ENCODE results near the gene SYT13. TPM values are rescaled to one million over a fixed set of nuclear protein-coding genes. Genes with fewer than 3 reads are reported as not detected.

SYT13 gene
- total RNA-seq, 1 donor from 2014 or later: 1.4 TPM

DNA sequence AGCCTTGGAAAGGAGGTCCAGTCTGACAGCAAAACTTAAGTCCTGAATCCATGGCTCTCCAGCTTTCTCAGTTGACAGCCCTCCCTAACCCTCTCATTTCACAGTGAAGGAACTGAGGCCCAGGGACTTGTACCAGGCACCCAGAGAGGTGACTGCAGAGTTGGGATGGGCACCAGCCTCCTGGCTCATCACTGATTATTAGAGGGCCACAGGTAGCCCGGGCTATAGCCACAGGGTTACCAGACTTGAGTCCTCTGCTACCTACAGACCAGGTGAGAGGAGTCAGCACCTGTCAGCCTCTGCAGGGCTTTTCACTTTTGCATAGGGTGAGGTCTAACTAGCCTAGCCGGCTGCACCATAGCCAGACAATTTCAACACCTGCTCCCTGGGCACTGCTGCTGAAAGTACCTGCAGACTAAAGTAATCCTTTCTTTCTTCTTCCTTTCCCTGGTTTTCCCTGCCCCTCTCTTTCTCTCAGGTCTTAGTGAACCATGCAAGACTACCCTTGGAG lies 37.6 kb downstream of the SYT13 start:
- Mint-ChIP-seq H3K27ac (ENCODE audit: unreplicated experiment) (no peak overlapping the region), H3K4me1 (ENCODE audit: unreplicated experiment) (peaks cover 2% of the 10 kb centered on the region), H3K4me3 (ENCODE audit: unreplicated experiment) (no peak overlapping the region), H3K36me3 (ENCODE audit: low read depth, unreplicated experiment) (no peaks in the 10 kb centered on the region), H3K9me3 (ENCODE audit: unreplicated experiment) (no peaks in the 10 kb centered on the region), H3K27me3 (ENCODE audit: unreplicated experiment) (peaks cover 4% of the 10 kb centered on the region)
- DNase-seq (ENCODE audit: low spot score): no peak
- TF ChIP-seq, protein P1, sequence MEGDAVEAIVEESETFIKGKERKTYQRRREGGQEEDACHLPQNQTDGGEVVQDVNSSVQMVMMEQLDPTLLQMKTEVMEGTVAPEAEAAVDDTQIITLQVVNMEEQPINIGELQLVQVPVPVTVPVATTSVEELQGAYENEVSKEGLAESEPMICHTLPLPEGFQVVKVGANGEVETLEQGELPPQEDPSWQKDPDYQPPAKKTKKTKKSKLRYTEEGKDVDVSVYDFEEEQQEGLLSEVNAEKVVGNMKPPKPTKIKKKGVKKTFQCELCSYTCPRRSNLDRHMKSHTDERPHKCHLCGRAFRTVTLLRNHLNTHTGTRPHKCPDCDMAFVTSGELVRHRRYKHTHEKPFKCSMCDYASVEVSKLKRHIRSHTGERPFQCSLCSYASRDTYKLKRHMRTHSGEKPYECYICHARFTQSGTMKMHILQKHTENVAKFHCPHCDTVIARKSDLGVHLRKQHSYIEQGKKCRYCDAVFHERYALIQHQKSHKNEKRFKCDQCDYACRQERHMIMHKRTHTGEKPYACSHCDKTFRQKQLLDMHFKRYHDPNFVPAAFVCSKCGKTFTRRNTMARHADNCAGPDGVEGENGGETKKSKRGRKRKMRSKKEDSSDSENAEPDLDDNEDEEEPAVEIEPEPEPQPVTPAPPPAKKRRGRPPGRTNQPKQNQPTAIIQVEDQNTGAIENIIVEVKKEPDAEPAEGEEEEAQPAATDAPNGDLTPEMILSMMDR (IDR thresholded peaks at IDR 0.05; ENCODE audit: unreplicated experiment): no peak

DNA sequence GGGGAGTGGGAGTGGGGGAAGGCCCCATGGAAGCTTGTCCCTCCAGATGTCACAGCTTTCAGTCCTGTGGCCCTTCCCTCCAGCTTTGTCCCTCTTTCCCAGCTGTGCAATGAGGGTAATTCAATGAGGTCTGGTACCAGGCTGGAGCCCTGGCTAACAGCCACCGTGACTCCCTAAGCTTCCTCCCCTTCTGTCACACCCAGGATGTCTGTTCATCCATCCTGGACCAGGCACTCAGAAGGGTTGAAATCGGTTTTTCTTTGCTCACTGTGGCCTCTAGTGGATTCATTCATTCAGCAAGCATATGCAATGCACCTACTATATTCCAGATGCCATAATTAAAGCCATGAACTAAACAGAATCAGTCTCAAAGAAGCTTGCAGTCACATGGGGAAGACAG lies 38.7 kb downstream of the SYT13 start:
- no peaks in the 10 kb centered on the region for H3K9me3 Mint-ChIP-seq (ENCODE audit: unreplicated experiment)
- no peak overlapping the region for H3K4me3 Mint-ChIP-seq (ENCODE audit: unreplicated experiment)
- no peaks in the 10 kb centered on the region for H3K36me3 Mint-ChIP-seq (ENCODE audit: low read depth, unreplicated experiment)
- DNase-seq (ENCODE audit: low spot score): no peak
- H3K4me1 Mint-ChIP-seq (ENCODE audit: unreplicated experiment): peaks cover 2% of the 10 kb centered on the region
- H3K27me3 Mint-ChIP-seq (ENCODE audit: unreplicated experiment): peaks cover 4% of the 10 kb centered on the region
- H3K27ac Mint-ChIP-seq (ENCODE audit: unreplicated experiment): no peak overlapping the region
- TF ChIP-seq, protein P1 (IDR thresholded peaks at IDR 0.05; ENCODE audit: unreplicated experiment): no peak

DNA sequence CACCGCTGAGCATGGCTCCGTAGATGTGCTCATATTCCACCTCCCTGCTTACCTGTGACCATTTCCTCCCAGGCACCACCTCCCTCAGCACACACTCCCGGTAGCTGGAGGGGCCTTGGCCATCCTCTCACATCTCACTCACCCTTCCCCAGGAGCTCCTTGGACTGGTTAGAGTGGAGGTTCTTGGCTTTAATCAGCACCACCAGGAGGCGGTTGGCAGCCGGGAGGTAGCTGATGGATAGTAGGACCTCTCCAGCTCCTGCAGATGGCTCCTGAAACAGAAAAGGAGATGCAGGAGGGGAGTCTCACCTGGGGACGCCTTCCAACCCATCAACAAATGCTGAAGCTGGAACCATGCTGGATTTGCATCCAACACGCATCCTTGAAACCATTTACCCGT lies 39.9 kb downstream of the SYT13 start:
- Mint-ChIP-seq H3K27me3 (ENCODE audit: unreplicated experiment) (peaks cover 4% of the 10 kb centered on the region), H3K4me3 (ENCODE audit: unreplicated experiment) (no peak overlapping the region), H3K9me3 (ENCODE audit: unreplicated experiment) (no peaks in the 10 kb centered on the region), H3K27ac (ENCODE audit: unreplicated experiment) (no peak overlapping the region), H3K4me1 (ENCODE audit: unreplicated experiment) (peaks cover 2% of the 10 kb centered on the region), H3K36me3 (ENCODE audit: low read depth, unreplicated experiment) (no peaks in the 10 kb centered on the region)
- TF ChIP-seq, protein P1 (IDR thresholded peaks at IDR 0.05; ENCODE audit: unreplicated experiment): no peak
- DNase-seq (ENCODE audit: low spot score): no peak

DNA sequence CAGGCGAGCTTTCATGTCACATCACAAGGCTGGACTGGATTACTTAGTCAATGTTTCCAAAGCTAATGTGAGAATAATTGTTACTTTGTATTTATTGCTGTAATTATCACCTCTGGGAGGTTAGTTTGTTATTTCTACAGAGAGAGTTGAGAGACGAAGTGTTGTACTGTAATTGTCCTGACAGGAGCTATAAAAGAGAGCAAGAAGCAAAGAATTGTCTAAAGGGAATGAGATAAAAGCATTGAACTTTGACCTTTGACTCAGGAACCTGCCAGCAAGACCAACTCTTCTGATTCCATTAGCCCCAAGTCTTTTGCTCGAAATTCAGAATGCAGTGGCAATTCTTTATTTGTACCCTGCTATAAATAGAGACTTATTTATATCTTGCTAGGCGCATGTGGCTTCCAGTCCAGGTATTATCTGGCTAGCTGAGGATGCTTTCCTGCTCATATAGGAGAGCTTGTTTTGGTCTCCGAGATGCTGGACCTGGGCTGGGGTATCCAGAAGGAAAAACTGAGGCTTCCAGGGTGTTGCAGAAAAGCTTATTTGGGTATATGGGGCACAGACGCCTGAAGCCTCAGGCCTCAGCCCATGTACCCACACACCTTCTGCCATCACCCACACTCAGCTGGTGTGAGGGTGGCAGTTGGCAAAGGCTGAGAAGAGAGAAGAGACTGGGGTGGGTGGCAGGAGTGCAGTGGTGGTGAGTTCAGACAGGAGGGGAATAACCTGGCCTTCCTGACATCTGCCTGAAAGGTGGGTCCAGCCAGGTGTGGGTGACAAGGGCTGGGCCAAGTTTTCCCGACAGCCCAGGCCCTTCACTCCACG lies 40.7 kb downstream of the SYT13 start:
- Mint-ChIP-seq H3K27ac (ENCODE audit: unreplicated experiment) (no peak overlapping the region), H3K9me3 (ENCODE audit: unreplicated experiment) (no peaks in the 10 kb centered on the region), H3K27me3 (ENCODE audit: unreplicated experiment) (peaks cover 4% of the 10 kb centered on the region), H3K36me3 (ENCODE audit: low read depth, unreplicated experiment) (no peaks in the 10 kb centered on the region), H3K4me1 (ENCODE audit: unreplicated experiment) (peaks cover 2% of the 10 kb centered on the region), H3K4me3 (ENCODE audit: unreplicated experiment) (no peak overlapping the region)
- TF ChIP-seq, protein P1 (IDR thresholded peaks at IDR 0.05; ENCODE audit: unreplicated experiment): no peak
- DNase-seq (ENCODE audit: low spot score): no peak

DNA sequence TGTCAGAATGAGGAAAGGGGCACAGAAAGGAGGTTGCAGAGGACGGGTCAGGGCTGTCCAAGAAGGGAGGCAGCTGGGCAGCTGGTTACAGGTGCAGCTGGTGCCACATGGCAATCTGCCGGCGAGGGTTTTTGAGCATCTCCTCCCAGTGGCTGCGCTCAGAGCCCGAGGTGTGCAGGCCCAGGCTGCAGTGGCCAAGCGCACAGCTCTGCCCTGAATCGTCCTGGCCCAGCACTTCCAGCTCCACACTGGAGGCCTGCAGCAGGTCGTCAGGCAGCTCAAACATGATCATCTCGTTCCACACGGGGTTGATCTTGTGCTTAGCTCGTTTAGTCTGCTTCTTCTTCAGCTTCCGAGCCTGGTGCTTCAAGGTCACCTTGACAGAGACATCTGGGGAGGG lies 42.2 kb downstream of the SYT13 start:
- no peak for DNase-seq (ENCODE audit: low spot score)
- H3K4me1 Mint-ChIP-seq (ENCODE audit: unreplicated experiment): peaks cover under 1% of the 10 kb centered on the region
- peaks cover 2% of the 10 kb centered on the region for H3K27me3 Mint-ChIP-seq (ENCODE audit: unreplicated experiment)
- H3K9me3 Mint-ChIP-seq (ENCODE audit: unreplicated experiment): no peaks in the 10 kb centered on the region
- no peak overlapping the region for H3K4me3 Mint-ChIP-seq (ENCODE audit: unreplicated experiment)
- TF ChIP-seq, protein P1 (IDR thresholded peaks at IDR 0.05; ENCODE audit: unreplicated experiment): no peak
- H3K27ac Mint-ChIP-seq (ENCODE audit: unreplicated experiment): no peak overlapping the region
- H3K36me3 Mint-ChIP-seq (ENCODE audit: low read depth, unreplicated experiment): no peaks in the 10 kb centered on the region
